IPS-20b (cell line): Measurements from ENCODE around the gene NDUFS8.

ENCODE experiments used
- H3K27ac ChIP-seq: one replicate; pipeline ENCODE4 v1.5.1; 2013; ENCODE audit warnings: low read length
- H3K27me3 ChIP-seq: 2 replicates; pipeline ENCODE4 v1.6.1; 2013; ENCODE audit warnings: mild to moderate bottlenecking, low read length, inconsistent platforms; ENCODE audit not compliant: insufficient read depth
- H3K36me3 ChIP-seq: 2 replicates; pipeline ENCODE4 v1.6.1; 2013; ENCODE audit warnings: low read depth, mild to moderate bottlenecking, inconsistent platforms, low read length, moderate library complexity; ENCODE audit not compliant: insufficient read depth
- H3K4me1 ChIP-seq: 2 replicates; pipeline ENCODE4 v1.6.1; 2013; ENCODE audit warnings: mild to moderate bottlenecking, control low read depth, inconsistent platforms, low read length, moderate library complexity; ENCODE audit not compliant: insufficient read depth
- H3K4me3 ChIP-seq: 2 replicates; pipeline ENCODE4 v1.5.1; 2013; ENCODE audit warnings: mild to moderate bottlenecking, low read length, inconsistent platforms
- H3K9ac ChIP-seq: 2 replicates; pipeline ENCODE4 v1.6.1; 2013; ENCODE audit warnings: low read depth, mild to moderate bottlenecking, inconsistent platforms, low read length, moderate library complexity
- H3K9me3 ChIP-seq: 2 replicates; pipeline ENCODE4 v1.6.1; 2013; ENCODE audit warnings: mild to moderate bottlenecking, low read depth, low read length, inconsistent platforms; ENCODE audit not compliant: insufficient read depth

Gene NDUFS8

GRCh38 chr11:67996051-67996450 is 34.4 kb upstream of the NDUFS8 start:
- no peak overlapping the region for H3K27ac ChIP-seq
- no peaks in the 10 kb centered on the region for H3K36me3 ChIP-seq
- peak overlapping the region; percentile 76; the same call in 1 of the 2 replicates for H3K4me3 ChIP-seq
- 0 out of 2 replicates have a peak, but pooled peaks cover under 1% of the 10 kb centered on the region for H3K27me3 ChIP-seq
- H3K4me1 ChIP-seq, result peaks cover 9% of the 10 kb centered on the region; the same call in 1 of the 2 replicates
- no peaks in the 10 kb centered on the region for H3K9me3 ChIP-seq
- H3K9ac ChIP-seq, result no peak overlapping the region

- Histone ChIP-seq H3K4me1 (peaks cover 9% of the 10 kb centered on the region; the same call in 1 of the 2 replicates), H3K4me3 (peak overlapping the region; percentile 76), H3K27ac (no peak overlapping the region), H3K36me3 (no peaks in the 10 kb centered on the region), H3K9me3 (no peaks in the 10 kb centered on the region), H3K27me3 (no peaks in the 10 kb centered on the region), H3K9ac (no peak overlapping the region; the same call in 1 of the 2 replicates)
These were observed 33.6 kb upstream of the NDUFS8 start for GRCh38 chr11:67996622-67997474.

GRCh38 chr11:67997475-67997921 is 33.0 kb upstream of the NDUFS8 start:
- Histone ChIP-seq H3K36me3 (no peaks in the 10 kb centered on the region), H3K27ac (no peak overlapping the region), H3K27me3 (0 out of 2 replicates have a peak, but pooled peaks cover 3% of the 10 kb centered on the region), H3K4me1 (peaks cover 9% of the 10 kb centered on the region; the same call in 1 of the 2 replicates), H3K4me3 (peak overlapping the region; percentile 76; the same call in 1 of the 2 replicates), H3K9me3 (no peaks in the 10 kb centered on the region), H3K9ac (no peak overlapping the region; the same call in 1 of the 2 replicates)

GRCh38 chr11:67998150-67999045 is 32.1 kb upstream of the NDUFS8 start:
- H3K27me3 ChIP-seq, result peaks cover 12% of the 10 kb centered on the region; the same call in 1 of the 2 replicates
- H3K4me1 ChIP-seq, result peaks cover 9% of the 10 kb centered on the region; the same call in 1 of the 2 replicates
- H3K9me3 ChIP-seq, result no peaks in the 10 kb centered on the region
- no peaks in the 10 kb centered on the region for H3K36me3 ChIP-seq
- H3K27ac ChIP-seq, result no peak overlapping the region
- H3K4me3 ChIP-seq, result no peak overlapping the region
- no peak overlapping the region for H3K9ac ChIP-seq

- Histone ChIP-seq H3K4me1 (peaks cover 9% of the 10 kb centered on the region; the same call in 1 of the 2 replicates), H3K4me3 (no peak overlapping the region), H3K36me3 (no peaks in the 10 kb centered on the region), H3K27ac (no peak overlapping the region), H3K9me3 (no peaks in the 10 kb centered on the region), H3K9ac (no peak overlapping the region), H3K27me3 (peaks cover 16% of the 10 kb centered on the region; the same call in 1 of the 2 replicates)
These were observed 31.3 kb upstream of the NDUFS8 start for GRCh38 chr11:67999201-67999629.

- Histone ChIP-seq H3K27ac (no peak overlapping the region), H3K36me3 (no peaks in the 10 kb centered on the region), H3K4me1 (peaks cover 9% of the 10 kb centered on the region; the same call in 1 of the 2 replicates)
These were observed 30.8 kb upstream of the NDUFS8 start for GRCh38 chr11:67999704-68000103.

GRCh38 chr11:68002575-68002937 is 27.9 kb upstream of the NDUFS8 start:
- H3K9me3 ChIP-seq, result no peaks in the 10 kb centered on the region
- no peaks in the 10 kb centered on the region for H3K36me3 ChIP-seq
- no peak overlapping the region for H3K27ac ChIP-seq
- 0 out of 2 replicates have a peak overlapping the region, but pooled peaks have one; percentile 48 for H3K4me3 ChIP-seq
- no peak overlapping the region for H3K9ac ChIP-seq
- no peaks in the 10 kb centered on the region for H3K4me1 ChIP-seq
- peaks cover 24% of the 10 kb centered on the region; the same call in 1 of the 2 replicates for H3K27me3 ChIP-seq

More at GRCh38 chr11:67999704-68000103, 30.8 kb upstream of the NDUFS8 start:
- Histone ChIP-seq H3K9ac (no peak overlapping the region), H3K9me3 (no peaks in the 10 kb centered on the region), H3K4me3 (no peak overlapping the region), H3K27me3 (peaks cover 21% of the 10 kb centered on the region; the same call in 1 of the 2 replicates)

GRCh38 chr11:68002938-68003845 is 27.3 kb upstream of the NDUFS8 start:
- H3K36me3 ChIP-seq, result no peaks in the 10 kb centered on the region
- H3K4me1 ChIP-seq, result no peaks in the 10 kb centered on the region
- H3K27me3 ChIP-seq, result peaks cover 24% of the 10 kb centered on the region; the same call in 1 of the 2 replicates
- H3K4me3 ChIP-seq, result peak overlapping the region; percentile 48; the same call in 1 of the 2 replicates
- H3K27ac ChIP-seq, result no peak overlapping the region
- H3K9ac ChIP-seq, result no peak overlapping the region
- no peaks in the 10 kb centered on the region for H3K9me3 ChIP-seq

GRCh38 chr11:68003846-68004550 is 26.5 kb upstream of the NDUFS8 start, which contains the start of gene UNC93B1:
Gene UNC93B1 (minus strand): TSS chr11:68004097. CDS start chr11:68004043, 54 bp downstream.
- H3K9ac ChIP-seq, result no peak within 1 kb of the TSS
- H3K27ac ChIP-seq, result no peak within 1 kb of the TSS
- H3K4me1 ChIP-seq, result no peaks in the 10 kb centered on the region
- peaks cover 24% of the 10 kb centered on the region; the same call in 1 of the 2 replicates for H3K27me3 ChIP-seq
- H3K36me3 ChIP-seq, result no peaks in the 10 kb centered on the region
- H3K9me3 ChIP-seq, result no peaks in the 10 kb centered on the region
- peak within 1 kb of the TSS; percentile 48; the same call in 1 of the 2 replicates for H3K4me3 ChIP-seq
